ENCODE data around the gene SHC4. TPM values are rescaled to one million over a fixed set of nuclear protein-coding genes. Genes with fewer than 3 reads are reported as not detected.

Gene SHC4
- total and polyA plus RNA-seq, 2 of the 8 experiments (the other 6 are each of a cell fraction or from before 2014, with no cell fraction given), result 0.15 to 0.30 TPM

- no peak for DNase-seq (ENCODE audit: low read depth in 1 of 2, low spot score in 2 of 2)
- H4K91ac ChIP-seq (replicated peaks; ENCODE audit: insufficient read length, low read length), result no peak overlapping the region
- no peak overlapping the region for H3K4me3 ChIP-seq (ENCODE audit: extremely low read depth in 1 of 4, insufficient read depth in 2 of 4, low read depth in 3 of 4, low read length in 4 of 4)
- CTCF ChIA-PET (ENCODE audit: partially characterized antibody), result interaction anchor here (0.5 to 1.1 kb wide), 2 partner anchors 11 to 364 kb away, joined by 3 to 7 read pairs; no protein-coding TSS in a partner anchor
- 94% methylated on average over 2 of the region's 2 CpGs; no CpG with 5 or more reads in 1 of the 2 experiments for WGBS, 2 experiments (ENCODE audit: extremely low coverage in 1 of 2, insufficient coverage in 1 of 2, insufficient read length in 1 of 2, insufficient replicate concordance in 2 of 2, low coverage in 1 of 2, low lambda C conversion rate in 2 of 2, missing lambda C conversion rate in 1 of 2)
- POLR2A ChIA-PET (ENCODE audit: partially characterized antibody), result no interaction called here
- peaks cover 0 to 4% (median 0%) of the 10 kb centered on the region in 4 experiments; a peak in 1 of 8 replicates for H3K36me3 ChIP-seq (ENCODE audit: control insufficient read depth in 2 of 4, insufficient read depth in 4 of 4, low read length in 3 of 4)
- H4K20me1 ChIP-seq (replicated peaks in 1 of 2; ENCODE audit: control insufficient read depth in 1 of 2, insufficient read depth in 2 of 2, low read length in 2 of 2), result peaks cover 0 to 2% of the 10 kb centered on the region in 2 experiments
- no peak overlapping the region for H3K4me2 ChIP-seq (ENCODE audit: insufficient read depth in 1 of 2, low read depth in 2 of 2, low read length in 2 of 2)
- no peaks in the 10 kb centered on the region for H3K9me3 ChIP-seq (ENCODE audit: insufficient read depth in 2 of 2, low read depth in 1 of 2, low read length in 1 of 2)
- no peak overlapping the region for H2AK5ac ChIP-seq (ENCODE audit: low read depth, low read length)
- no peak overlapping the region for H2BK5ac ChIP-seq (ENCODE audit: low read depth, low read length)
- no peak overlapping the region for H3K56ac ChIP-seq (replicated peaks; ENCODE audit: insufficient read length, low read depth, low read length)
- no peak overlapping the region for H2AFZ ChIP-seq (ENCODE audit: low read length)
- no peak overlapping the region for H4K5ac ChIP-seq (ENCODE audit: insufficient read length, low read depth, low read length)
- H4K8ac ChIP-seq (ENCODE audit: extremely low read depth, insufficient read depth, low read length), result no peak overlapping the region; the same call in 1 of the 2 replicates
- no peak overlapping the region for H2BK120ac ChIP-seq (replicated peaks; ENCODE audit: low read depth, low read length)
- no peak overlapping the region for H3K4ac ChIP-seq (replicated peaks; ENCODE audit: insufficient read length, low read depth, low read length)
- H3K14ac ChIP-seq (ENCODE audit: insufficient read length), result no peak overlapping the region
- no peak overlapping the region for H2BK15ac ChIP-seq (ENCODE audit: low read length)
- H3K4me1 ChIP-seq (replicated peaks in 1 of 4; ENCODE audit: control insufficient read depth in 3 of 4, insufficient read depth in 4 of 4, low read length in 3 of 4), result peaks cover 0 to 2% (median under 1%) of the 10 kb centered on the region in 4 experiments; a peak in 4 of 7 replicates
- H3K27ac ChIP-seq (ENCODE audit: low read depth, low read length), result no peak overlapping the region
- no peak overlapping the region for H2BK12ac ChIP-seq (ENCODE audit: low read depth, low read length)
- H2BK20ac ChIP-seq (ENCODE audit: low read length), result no peak overlapping the region
- no peak for FAIRE-seq
- no peaks in the 10 kb centered on the region; the same call in 1 of the 2 replicates for H3K23me2 ChIP-seq (ENCODE audit: low read depth, low read length)
- no peak overlapping the region for H3K9ac ChIP-seq (replicated peaks in 1 of 4; ENCODE audit: extremely low read depth in 1 of 4, low read depth in 3 of 4, low read length in 3 of 4)
- H3K23ac ChIP-seq (ENCODE audit: insufficient read length), result no peak overlapping the region
- peaks cover 5% of the 10 kb centered on the region; the same call in 1 of the 2 replicates for H3K79me1 ChIP-seq (ENCODE audit: low read depth, low read length)
- peaks cover 0 to 60% of the 10 kb centered on the region in 2 experiments; a peak in 2 of 4 replicates for H3K79me2 ChIP-seq (ENCODE audit: control insufficient read depth in 1 of 2, insufficient read depth in 2 of 2, low read length in 2 of 2)
- H3K27me3 ChIP-seq (replicated peaks in 1 of 4; ENCODE audit: control insufficient read depth in 3 of 4, extremely low read depth in 1 of 4, insufficient read depth in 3 of 4, low read length in 3 of 4), result no peaks in the 10 kb centered on the region
- H3K18ac ChIP-seq (ENCODE audit: extremely low read depth, low read length), result no peak overlapping the region
- TF ChIP-seq ZNF274 (IDR thresholded peaks at IDR 0.05; ENCODE audit: borderline replicate concordance, extremely low read depth, low read length), result no peak
- TF ChIP-seq KDM4A (IDR thresholded peaks at IDR 0.05; ENCODE audit: low read depth, low read length, severe bottlenecking), result no peak
- TF ChIP-seq CBX5 (IDR thresholded peaks at IDR 0.05; ENCODE audit: low read depth, low read length), result no peak
- no peak for TF ChIP-seq KDM1A (IDR thresholded peaks at IDR 0.05; ENCODE audit: borderline replicate concordance, low read length)
- TF ChIP-seq KDM5A (IDR thresholded peaks at IDR 0.05; ENCODE audit: low read length), result no peak
- TF ChIP-seq SIX5 (IDR thresholded peaks at IDR 0.05; ENCODE audit: low read depth, low read length), result no peak
- TF ChIP-seq RNF2 (IDR thresholded peaks at IDR 0.05; ENCODE audit: borderline replicate concordance, low read depth, low read length, missing control alignments, poor library complexity, severe bottlenecking), result no peak
- no peak for TF ChIP-seq CEBPB (IDR thresholded peaks at IDR 0.05; ENCODE audit: low read depth, low read length)
- no peak for TF ChIP-seq SIRT6 (IDR thresholded peaks at IDR 0.05; ENCODE audit: low read length)
- TF ChIP-seq TCF12 (IDR thresholded peaks at IDR 0.05; ENCODE audit: low read depth, low read length), result no peak
Measured at GRCh38 chr15:48803877-48804276, 159.8 kb downstream of the SHC4 start.
